WTC11 (cell line): ENCODE results near the gene RANBP10. TPM values are rescaled to one million over a fixed set of nuclear protein-coding genes. Genes with fewer than 3 reads are reported as not detected.

ENCODE experiments used
- ATAC-seq: fragments of 200-7000 bp; cut with Tn5 transposase; 2 replicates; pipeline ENCODE4 v1.10.0; 2021; ENCODE audit warnings: mild to moderate bottlenecking, moderate library complexity
- CTCF ChIA-PET: fragments of 300-600 bp; sonication (Branson Sonifier 250); formaldehyde crosslinking; loops from one replicate; lab custom pipeline; 2021; ENCODE audit warnings: antibody characterized with exemption; lab: Charles Lee
- POLR2A ChIA-PET: fragments of 350-600 bp; sonication (Branson Sonifier 250); formaldehyde crosslinking; loops from one replicate; lab custom pipeline; 2021; ENCODE audit warnings: antibody characterized with exemption; lab: Charles Lee
- DNase-seq: peaks from one replicate; pipeline ENCODE4 v3.0.0; 2021; ENCODE audit warnings: low spot score
- H3K27ac Mint-ChIP-seq: 2 replicates; pipeline ENCODE4 v1.8.0; 2021; ENCODE audit warnings: mixed read lengths
- H3K27me3 Mint-ChIP-seq: 2 replicates; pipeline ENCODE4 v1.8.0; 2021; ENCODE audit warnings: low read depth, mild to moderate bottlenecking, moderate library complexity, mixed read lengths
- H3K36me3 Mint-ChIP-seq: 2 replicates; pipeline ENCODE4 v1.8.0; 2021; ENCODE audit warnings: mixed read lengths
- H3K4me1 Mint-ChIP-seq: 2 replicates; pipeline ENCODE4 v1.8.0; 2022; ENCODE audit warnings: mixed read lengths
- H3K4me3 Mint-ChIP-seq: 2 replicates; pipeline ENCODE4 v1.8.0; 2021; ENCODE audit warnings: mild to moderate bottlenecking, moderate library complexity, mixed read lengths
- H3K9me3 Mint-ChIP-seq: 2 replicates; pipeline ENCODE4 v1.8.0; 2021; ENCODE audit warnings: mixed read lengths
- CREB1 ChIP-seq: sonication (generic); formaldehyde crosslinking; IDR thresholded peaks from 2 replicates; pipeline ENCODE4 v1.8.0; 2023; ENCODE audit warnings: mild to moderate bottlenecking, missing genetic modification reagents
- CTCF ChIP-seq: fragments of 200-600 bp; IDR thresholded peaks from 2 replicates; pipeline ENCODE4 v1.8.0; 2022; ENCODE audit warnings: antibody characterized with exemption
- E2F5 ChIP-seq: sonication (generic); formaldehyde crosslinking; IDR thresholded peaks from 2 replicates; pipeline ENCODE4 v1.8.1; 2022; ENCODE audit warnings: mild to moderate bottlenecking, moderate library complexity, missing genetic modification reagents
- EMX1 ChIP-seq: fragments of 250-450 bp; sonication (Bioruptor Pico); IDR thresholded peaks from 2 replicates; pipeline ENCODE4 v1.8.0; 2021; ENCODE audit warnings: mild to moderate bottlenecking
- ERG ChIP-seq: fragments of 250-450 bp; sonication (Bioruptor Pico); IDR thresholded peaks from 2 replicates; pipeline ENCODE4 v1.8.0; 2021; ENCODE audit warnings: mild to moderate bottlenecking
- FOXK1 ChIP-seq: sonication (generic); formaldehyde crosslinking; IDR thresholded peaks from 2 replicates; pipeline ENCODE4 v1.8.0; 2022; ENCODE audit warnings: mild to moderate bottlenecking, moderate library complexity, missing genetic modification reagents
- GABPB1 ChIP-seq: sonication (generic); formaldehyde crosslinking; IDR thresholded peaks from 2 replicates; pipeline ENCODE4 v1.8.1; 2023; ENCODE audit warnings: mild to moderate bottlenecking, missing genetic modification reagents
- GTF2I ChIP-seq: fragments of 250-450 bp; sonication (Bioruptor Pico); conservative IDR thresholded peaks from 2 replicates; pipeline ENCODE4 v1.4.0; 2021; ENCODE audit warnings: mild to moderate bottlenecking
- KAT7 ChIP-seq: sonication (generic); formaldehyde crosslinking; IDR thresholded peaks from 2 replicates; pipeline ENCODE4 v1.8.1; 2023; ENCODE audit warnings: missing genetic modification reagents, mild to moderate bottlenecking, borderline replicate concordance
- PRRX2 ChIP-seq: fragments of 250-450 bp; sonication (Bioruptor Pico); IDR thresholded peaks from 2 replicates; pipeline ENCODE4 v1.8.0; 2021; ENCODE audit warnings: mild to moderate bottlenecking
- RELA ChIP-seq: sonication (generic); formaldehyde crosslinking; IDR thresholded peaks from 2 replicates; pipeline ENCODE4 v1.8.1; 2022; ENCODE audit warnings: missing genetic modification reagents, mild to moderate bottlenecking, borderline replicate concordance
- SMAD4 ChIP-seq: sonication (generic); formaldehyde crosslinking; IDR thresholded peaks from 2 replicates; pipeline ENCODE4 v1.8.0; 2022; ENCODE audit warnings: mild to moderate bottlenecking, missing genetic modification reagents
- TCF7 ChIP-seq: sonication (generic); formaldehyde crosslinking; IDR thresholded peaks from 2 replicates; pipeline ENCODE4 v1.8.0; 2022; ENCODE audit warnings: mild to moderate bottlenecking, low read depth, missing genetic modification reagents, moderate library complexity
- TP53 ChIP-seq: sonication (generic); formaldehyde crosslinking; IDR thresholded peaks from 2 replicates; pipeline ENCODE4 v1.8.1; 2023; ENCODE audit warnings: mild to moderate bottlenecking, missing genetic modification reagents
- ZNF416 ChIP-seq: fragments of 250-450 bp; sonication (Bioruptor Pico); IDR thresholded peaks from 2 replicates; pipeline ENCODE4 v1.9.0; 2021; ENCODE audit warnings: mild to moderate bottlenecking, inconsistent platforms
- ZNF423 ChIP-seq: fragments of 250-450 bp; sonication (Bioruptor Pico); IDR thresholded peaks from 2 replicates; pipeline ENCODE4 v2.1.2; 2022; ENCODE audit warnings: mild to moderate bottlenecking, moderate library complexity
- ZNF425 ChIP-seq: fragments of 250-450 bp; sonication (Bioruptor Pico); conservative IDR thresholded peaks from 2 replicates; pipeline ENCODE4 v1.9.0; 2021; ENCODE audit warnings: mild to moderate bottlenecking
- ZNF532 ChIP-seq: fragments of 250-450 bp; sonication (Bioruptor Pico); IDR thresholded peaks from 2 replicates; pipeline ENCODE4 v1.9.0; 2021; ENCODE audit warnings: mild to moderate bottlenecking, borderline replicate concordance
- total RNA-seq: library from RNA; stranded (reverse); gene quantifications from 3 replicates; pipeline ENCODE4 v1.2.3, GENCODE V29; 2021

RANBP10 gene
- total RNA-seq, 1 experiment from 2014 or later: 14.0 TPM

- no peaks in the 10 kb centered on the region for H3K27me3 Mint-ChIP-seq
- peaks cover 5% of the 10 kb centered on the region for H3K4me1 Mint-ChIP-seq
- ATAC-seq: no peak
- no peak overlapping the region for H3K27ac Mint-ChIP-seq
- peaks cover 15% of the 10 kb centered on the region for H3K36me3 Mint-ChIP-seq
- TF ChIP-seq GTF2I (CRISPR knock-in tag): no peak
- no peak overlapping the region; the same call in 1 of the 2 replicates for H3K4me3 Mint-ChIP-seq
- ChIA-PET POLR2A (no interaction called here), CTCF (interaction anchor here (0.7 to 3.6 kb wide), 2 partner anchors 12 to 1164 kb away, joined by 3 to 19 read pairs; no protein-coding TSS in a partner anchor)
- no peak for DNase-seq
- no peaks in the 10 kb centered on the region for H3K9me3 Mint-ChIP-seq
Observed at GRCh38 chr16:67803894-67804293, 2.5 kb downstream of the RANBP10 start.

- no peak for DNase-seq
- no peak for ATAC-seq
- H3K4me1 Mint-ChIP-seq: peaks cover 5% of the 10 kb centered on the region
- no peaks in the 10 kb centered on the region for H3K27me3 Mint-ChIP-seq
- POLR2A ChIA-PET: interaction anchor here (0.5 to 0.7 kb wide), 2 partner anchors 102 to 647 kb away, joined by 4 read pairs; no protein-coding TSS in a partner anchor
- H3K4me3 Mint-ChIP-seq: no peak overlapping the region
- no peaks in the 10 kb centered on the region for H3K9me3 Mint-ChIP-seq
- TF ChIP-seq CTCF (no peak), ZNF423 (no peak)
- CTCF ChIA-PET: interaction anchor here (0.7 to 3.6 kb wide), 2 partner anchors 14 to 162 kb away, joined by 3 to 19 read pairs; no protein-coding TSS in a partner anchor
- H3K36me3 Mint-ChIP-seq: peaks cover 18% of the 10 kb centered on the region
- no peak overlapping the region for H3K27ac Mint-ChIP-seq
Observed at GRCh38 chr16:67801883-67802282, 4.5 kb downstream of the RANBP10 start.

GRCh38 chr16:67801241-67801640 is 5.1 kb downstream of the RANBP10 start:
- POLR2A ChIA-PET: no interaction called here
- CTCF ChIA-PET: interaction anchor here (0.7 to 3.6 kb wide), 2 partner anchors 15 to 163 kb away, joined by 3 to 19 read pairs; no protein-coding TSS in a partner anchor
- H3K9me3 Mint-ChIP-seq: no peaks in the 10 kb centered on the region
- no peak overlapping the region for H3K4me3 Mint-ChIP-seq
- TF ChIP-seq GABPB1 (no peak), ZNF425 (CRISPR knock-in tag) (no peak), RELA (CRISPR knock-in tag) (no peak), FOXK1 (CRISPR knock-in tag) (no peak), EMX1 (CRISPR knock-in tag) (no peak)
- no peaks in the 10 kb centered on the region for H3K27me3 Mint-ChIP-seq
- ATAC-seq (no peak), DNase-seq (no peak)
- peaks cover 18% of the 10 kb centered on the region for H3K36me3 Mint-ChIP-seq
- peak overlapping the region; percentile 41; the same call in 1 of the 2 replicates for H3K27ac Mint-ChIP-seq
- peaks cover 5% of the 10 kb centered on the region for H3K4me1 Mint-ChIP-seq

GRCh38 chr16:67800338-67800926 is 5.9 kb downstream of the RANBP10 start:
- no peak overlapping the region for H3K4me3 Mint-ChIP-seq
- no peaks in the 10 kb centered on the region for H3K27me3 Mint-ChIP-seq
- ChIA-PET CTCF (interaction anchor here (3.6 kb wide), 1 partner anchor 16 kb away, joined by 19 read pairs; no protein-coding TSS in a partner anchor), POLR2A (no interaction called here)
- no peak for DNase-seq
- H3K9me3 Mint-ChIP-seq: no peaks in the 10 kb centered on the region
- peaks cover 18% of the 10 kb centered on the region for H3K36me3 Mint-ChIP-seq
- ATAC-seq: no peak
- H3K4me1 Mint-ChIP-seq: peaks cover 3% of the 10 kb centered on the region
- no peak overlapping the region; the same call in 1 of the 2 replicates for H3K27ac Mint-ChIP-seq
- TF ChIP-seq ERG (CRISPR knock-in tag) (no peak), TCF7 (CRISPR knock-in tag) (no peak), EMX1 (CRISPR knock-in tag) (no peak), E2F5 (CRISPR knock-in tag) (no peak), ZNF416 (CRISPR knock-in tag) (no peak), PRRX2 (CRISPR knock-in tag) (no peak), ZNF532 (CRISPR knock-in tag) (no peak), KAT7 (CRISPR knock-in tag) (no peak), ZNF423 (no peak), SMAD4 (CRISPR knock-in tag) (no peak), CREB1 (CRISPR knock-in tag) (no peak), TP53 (no peak)
